ENCODE measurements around the gene DGUOK. TPM values are rescaled to one million over a fixed set of nuclear protein-coding genes. Genes with fewer than 3 reads are reported as not detected.

Gene DGUOK
- total RNA-seq, 4 donors from 2014 or later: 10.2 to 25.2 (median 20.3) TPM

- Histone ChIP-seq H3K36me3 (no peaks in the 10 kb centered on the region), H3K4me3 (no peak overlapping the region), H3K27me3 (no peaks in the 10 kb centered on the region), H3K27ac (no peak overlapping the region), H3K9me3 (no peaks in the 10 kb centered on the region), H3K4me1 (peaks cover 14 to 15% of the 10 kb centered on the region in 2 donors)
- intact Hi-C loops (cut with DNase I; ENCODE audit: low total_unique reads) (no loop called here), in situ Hi-C loops (cut with MboI; ENCODE audit: low sequenced_read_pairs in 4 of 4) (no loop called here)
- TF ChIP-seq POLR2A (IDR thresholded peaks at IDR 0.05): no peak
- no peak for TF ChIP-seq CTCF (IDR thresholded peaks at IDR 0.05 in 4 of 5, conservative IDR thresholded peaks at IDR 0.05 in 1 of 5)
- ATAC-seq (no peak), DNase-seq (no peak)
Measured at GRCh38 chr2:73977466-73977865, 50.8 kb downstream of the DGUOK start.

- Histone ChIP-seq H3K4me3 (no peak overlapping the region), H3K27me3 (no peaks in the 10 kb centered on the region), H3K9me3 (no peaks in the 10 kb centered on the region), H3K36me3 (no peaks in the 10 kb centered on the region), H3K27ac (no peak overlapping the region), H3K4me1 (peaks cover 22 to 23% of the 10 kb centered on the region in 2 donors)
- in situ Hi-C loops (cut with MboI; ENCODE audit: low sequenced_read_pairs in 4 of 4): no loop called here
- ATAC-seq (no peak), DNase-seq (no peak)
- intact Hi-C loops (cut with DNase I; ENCODE audit: low total_unique reads): no loop called here
- TF ChIP-seq POLR2A (IDR thresholded peaks at IDR 0.05): no peak
- no peak for TF ChIP-seq CTCF (IDR thresholded peaks at IDR 0.05 in 4 of 5, conservative IDR thresholded peaks at IDR 0.05 in 1 of 5)
Measured at GRCh38 chr2:73979021-73979420, 52.3 kb downstream of the DGUOK start.

GRCh38 chr2:73979686-73980085 lies 53.0 kb downstream of the DGUOK start:
- Histone ChIP-seq H3K27me3 (no peaks in the 10 kb centered on the region), H3K36me3 (no peaks in the 10 kb centered on the region), H3K4me1 (peaks cover 24 to 26% of the 10 kb centered on the region in 2 donors), H3K4me3 (no peak overlapping the region), H3K27ac (no peak overlapping the region), H3K9me3 (no peaks in the 10 kb centered on the region)
- TF ChIP-seq CTCF (IDR thresholded peaks at IDR 0.05 in 4 of 5, conservative IDR thresholded peaks at IDR 0.05 in 1 of 5) (no peak), POLR2A (IDR thresholded peaks at IDR 0.05) (no peak)
- in situ Hi-C loops (cut with MboI; ENCODE audit: low sequenced_read_pairs in 4 of 4) (no loop called here), intact Hi-C loops (cut with DNase I; ENCODE audit: low total_unique reads) (loop anchor here (10.0 kb wide), 1 partner anchor 155 kb away; the partner anchor contains the start of gene STAMBP)
- DNase-seq: no peak
- ATAC-seq: no peak

- Histone ChIP-seq H3K27ac (no peak overlapping the region), H3K36me3 (no peaks in the 10 kb centered on the region), H3K27me3 (no peaks in the 10 kb centered on the region), H3K4me3 (no peak overlapping the region), H3K9me3 (no peaks in the 10 kb centered on the region), H3K4me1 (peaks cover 26% of the 10 kb centered on the region in 2 donors)
- in situ Hi-C loops (cut with MboI; ENCODE audit: low sequenced_read_pairs in 4 of 4) (no loop called here), intact Hi-C loops (cut with DNase I; ENCODE audit: low total_unique reads) (loop anchor here (10.0 kb wide), 1 partner anchor 156 kb away; the partner anchor contains the start of gene STAMBP)
- no peak for TF ChIP-seq POLR2A (IDR thresholded peaks at IDR 0.05)
- TF ChIP-seq CTCF (IDR thresholded peaks at IDR 0.05 in 4 of 5, conservative IDR thresholded peaks at IDR 0.05 in 1 of 5): no peak
- no peak for ATAC-seq
- DNase-seq: no peak
Measured at GRCh38 chr2:73980566-73980965, 53.9 kb downstream of the DGUOK start.
